GM23338 (cell line): Measurements from ENCODE around the gene DRD5. TPM values are rescaled to one million over a fixed set of nuclear protein-coding genes. Genes with fewer than 3 reads are reported as not detected.

Experiments used
- ATAC-seq: fragments of 200-7000 bp; cut with Tn5 transposase; 3 replicates; pipeline ENCODE4 v1.9.1; 2020
- DNase-seq: peaks from one replicate; pipeline ENCODE4 v3.0.0-alpha.2; 2015; ENCODE audit warnings: low spot score
- H2AFZ ChIP-seq: fragments of 200-600 bp; sonication (generic); 2 replicates; pipeline ENCODE4 v1.8.0; 2016; ENCODE audit warnings: antibody characterized with exemption, mild to moderate bottlenecking, moderate library complexity
- H3F3A ChIP-seq: fragments of 200-600 bp; sonication (generic); replicated peaks from 2 replicates; pipeline ENCODE4 v1.8.0; 2017; ENCODE audit warnings: antibody characterized with exemption, mixed run types, low read depth
- H3K27ac ChIP-seq: fragments of 200-600 bp; sonication (generic); 2 replicates; pipeline ENCODE4 v1.6.1; 2016; ENCODE audit warnings: low read depth
- H3K27me3 ChIP-seq: fragments of 200-600 bp; sonication (generic); 2 replicates; pipeline ENCODE4 v1.8.0; 2016; ENCODE audit warnings: mild to moderate bottlenecking, mixed run types, moderate library complexity; ENCODE audit not compliant: insufficient read depth
- H3K36me3 ChIP-seq: fragments of 200-600 bp; sonication (generic); 2 replicates; pipeline ENCODE4 v1.8.0; 2016; ENCODE audit warnings: mild to moderate bottlenecking; ENCODE audit not compliant: insufficient read depth
- H3K4me1 ChIP-seq: fragments of 200-600 bp; sonication (generic); 2 replicates; pipeline ENCODE4 v1.8.0; 2016; ENCODE audit warnings: mild to moderate bottlenecking, moderate library complexity; ENCODE audit not compliant: insufficient read depth
- H3K4me2 ChIP-seq: fragments of 200-600 bp; sonication (generic); 2 replicates; pipeline ENCODE4 v1.7.1; 2017; ENCODE audit warnings: mixed run types
- H3K4me3 ChIP-seq: fragments of 200-600 bp; sonication (generic); 2 replicates; pipeline ENCODE4 v1.6.1; 2016; ENCODE audit warnings: mixed run types
- H3K79me2 ChIP-seq: fragments of 200-600 bp; sonication (generic); replicated peaks from 2 replicates; pipeline ENCODE4 v1.8.0; 2017; ENCODE audit warnings: mild to moderate bottlenecking; ENCODE audit not compliant: insufficient read depth
- H3K9me2 ChIP-seq: fragments of 200-600 bp; sonication (generic); 2 replicates; pipeline ENCODE4 v1.8.0; 2017; ENCODE audit not compliant: insufficient read depth
- H4K20me1 ChIP-seq: fragments of 200-600 bp; sonication (generic); replicated peaks from 2 replicates; pipeline ENCODE4 v1.8.0; 2017; ENCODE audit warnings: mild to moderate bottlenecking; ENCODE audit not compliant: insufficient read depth
- H3K27ac Mint-ChIP-seq: 2 replicates; pipeline ENCODE4 v1.8.0; 2020; ENCODE audit warnings: inconsistent platforms, mild to moderate bottlenecking, moderate library complexity, mixed read lengths
- H3K27me3 Mint-ChIP-seq: 3 replicates; pipeline ENCODE4 v1.8.0; 2022; ENCODE audit warnings: low read depth, mild to moderate bottlenecking, moderate library complexity, mixed read lengths, inconsistent platforms; ENCODE audit not compliant: insufficient read depth, poor library complexity
- H3K36me3 Mint-ChIP-seq: 3 replicates; pipeline ENCODE4 v1.8.0; 2021; ENCODE audit warnings: low read depth, mild to moderate bottlenecking, inconsistent platforms, moderate library complexity, mixed read lengths
- H3K4me1 Mint-ChIP-seq: 3 replicates; pipeline ENCODE4 v1.8.0; 2020; ENCODE audit warnings: mild to moderate bottlenecking, inconsistent platforms, mixed read lengths
- H3K4me3 Mint-ChIP-seq: 3 replicates; pipeline ENCODE4 v1.8.0; 2021; ENCODE audit warnings: moderate library complexity, mild to moderate bottlenecking, inconsistent platforms, mixed read lengths
- H3K9me3 Mint-ChIP-seq: 3 replicates; pipeline ENCODE4 v1.8.0; 2020; ENCODE audit warnings: moderate library complexity, mild to moderate bottlenecking, inconsistent platforms, mixed read lengths
- CREB1 ChIP-seq: fragments of 250-450 bp; sonication (Bioruptor Pico); IDR thresholded peaks from 2 replicates; pipeline ENCODE4 v1.5.0; 2020; ENCODE audit warnings: low read depth, mild to moderate bottlenecking, moderate library complexity
- EZH2 ChIP-seq: fragments of 200-600 bp; sonication (generic); IDR thresholded peaks from one replicate; pipeline ENCODE4 v1.8.0; 2017; ENCODE audit warnings: antibody characterized with exemption, mild to moderate bottlenecking, low read depth; ENCODE audit not compliant: unreplicated experiment
- EZH2phosphoT487 ChIP-seq: fragments of 200-600 bp; sonication (generic); IDR thresholded peaks from one replicate; pipeline ENCODE4 v1.8.1; 2018; ENCODE audit warnings: antibody characterized with exemption; ENCODE audit not compliant: unreplicated experiment
- JUNB ChIP-seq: IDR thresholded peaks from one replicate; pipeline ENCODE4 v1.6.1; 2016; ENCODE audit warnings: antibody characterized with exemption; ENCODE audit not compliant: unreplicated experiment
- NANOG ChIP-seq: IDR thresholded peaks from 2 replicates; pipeline ENCODE4 v1.6.1; 2016; ENCODE audit warnings: antibody characterized with exemption, borderline replicate concordance
- POLR2AphosphoS5 ChIP-seq: IDR thresholded peaks from 2 replicates; pipeline ENCODE4 v1.6.1; 2016; ENCODE audit warnings: antibody characterized with exemption, low read depth
- STAT1 ChIP-seq: IDR thresholded peaks from one replicate; pipeline ENCODE4 v1.6.1; 2016; ENCODE audit warnings: antibody characterized with exemption; ENCODE audit not compliant: unreplicated experiment
- ZNF114 ChIP-seq: fragments of 250-450 bp; sonication (Bioruptor Pico); IDR thresholded peaks from 2 replicates; pipeline ENCODE4 v1.5.0; 2020; ENCODE audit warnings: mild to moderate bottlenecking, moderate library complexity
- ZNF331 ChIP-seq: fragments of 250-450 bp; sonication (Bioruptor Pico); IDR thresholded peaks from 2 replicates; pipeline ENCODE4 v1.5.0; 2020; ENCODE audit warnings: low read depth, mild to moderate bottlenecking, moderate library complexity
- polyA plus RNA-seq: library from polyadenylated mRNA; unstranded; fragments of >200 nt; fragmentation: Nextera tagmentation; extraction: Ambion mirVana; gene quantifications from 2 replicates; pipeline ENCODE4 v1.2.1, GENCODE V29; 2016
- total RNA-seq: library from RNA; depleted of rRNA; stranded (reverse); fragments of >200 nt; shearing (Covaris generic); gene quantifications from 2 replicates; pipeline ENCODE4 v1.2.3, GENCODE V29; 2014
- TF ChIP-seq, protein P1 (sequence below): fragments of 250-450 bp; sonication (Bioruptor Pico); IDR thresholded peaks from 2 replicates; pipeline ENCODE4 v1.5.0; 2020; ENCODE audit warnings: mild to moderate bottlenecking, moderate library complexity
- TF ChIP-seq, protein P2 (sequence below), 2 experiments: fragments of 200-600 bp in 1 of 2; sonication (generic) in 1 of 2; conservative IDR thresholded peaks; 2 replicates each; pipeline versions ENCODE4 v1.5.1 to v1.6.1; 2016 to 2017; ENCODE audit warnings: antibody characterized with exemption in 2 of 2, low read depth in 2 of 2, mild to moderate bottlenecking in 2 of 2, moderate library complexity in 1 of 2
- TF ChIP-seq, protein P3 (sequence below): IDR thresholded peaks from one replicate; pipeline ENCODE4 v1.6.1; 2018; ENCODE audit warnings: antibody characterized with exemption; ENCODE audit not compliant: unreplicated experiment
- TF ChIP-seq, protein P4 (sequence below): IDR thresholded peaks from 2 replicates; pipeline ENCODE4 v1.6.1; 2016; ENCODE audit warnings: antibody characterized with exemption

Gene DRD5
- total and polyA plus RNA-seq, 2 experiments from 2014 or later = 0.08 to 0.24 TPM

DNA sequence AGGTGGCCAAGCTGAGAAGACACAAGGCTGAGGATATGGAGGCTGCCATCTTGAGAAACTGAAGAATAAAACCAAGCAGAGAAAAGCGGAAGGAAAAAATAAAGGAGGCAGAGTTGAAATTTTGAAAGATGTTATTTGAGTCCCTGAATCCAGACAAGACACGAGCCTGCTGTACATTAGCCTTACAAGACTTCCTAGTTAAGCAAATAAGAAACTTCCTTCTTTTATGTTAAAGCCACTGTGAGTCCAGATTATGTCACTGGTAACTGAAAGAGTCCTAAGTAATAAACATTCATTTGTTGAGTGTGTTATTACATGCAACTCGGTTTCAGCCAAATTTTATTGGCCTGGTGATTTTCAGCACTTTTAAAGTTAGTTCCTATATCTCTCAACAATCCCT lies 30.4 kb downstream of the DRD5 start:
- H3K27ac ChIP-seq = no peak overlapping the region
- H4K20me1 ChIP-seq = no peaks in the 10 kb centered on the region
- H3K4me3 ChIP-seq = no peak overlapping the region
- H2AFZ ChIP-seq = no peak overlapping the region
- Mint-ChIP-seq H3K27ac (no peak overlapping the region), H3K4me3 (no peak overlapping the region), H3K9me3 (peaks cover 5% of the 10 kb centered on the region), H3K36me3 (no peaks in the 10 kb centered on the region), H3K27me3 (no peaks in the 10 kb centered on the region), H3K4me1 (no peaks in the 10 kb centered on the region)
- no peaks in the 10 kb centered on the region for H3K79me2 ChIP-seq
- H3K4me2 ChIP-seq = no peak overlapping the region
- TF ChIP-seq NANOG = no peak
- TF ChIP-seq, protein P1, sequence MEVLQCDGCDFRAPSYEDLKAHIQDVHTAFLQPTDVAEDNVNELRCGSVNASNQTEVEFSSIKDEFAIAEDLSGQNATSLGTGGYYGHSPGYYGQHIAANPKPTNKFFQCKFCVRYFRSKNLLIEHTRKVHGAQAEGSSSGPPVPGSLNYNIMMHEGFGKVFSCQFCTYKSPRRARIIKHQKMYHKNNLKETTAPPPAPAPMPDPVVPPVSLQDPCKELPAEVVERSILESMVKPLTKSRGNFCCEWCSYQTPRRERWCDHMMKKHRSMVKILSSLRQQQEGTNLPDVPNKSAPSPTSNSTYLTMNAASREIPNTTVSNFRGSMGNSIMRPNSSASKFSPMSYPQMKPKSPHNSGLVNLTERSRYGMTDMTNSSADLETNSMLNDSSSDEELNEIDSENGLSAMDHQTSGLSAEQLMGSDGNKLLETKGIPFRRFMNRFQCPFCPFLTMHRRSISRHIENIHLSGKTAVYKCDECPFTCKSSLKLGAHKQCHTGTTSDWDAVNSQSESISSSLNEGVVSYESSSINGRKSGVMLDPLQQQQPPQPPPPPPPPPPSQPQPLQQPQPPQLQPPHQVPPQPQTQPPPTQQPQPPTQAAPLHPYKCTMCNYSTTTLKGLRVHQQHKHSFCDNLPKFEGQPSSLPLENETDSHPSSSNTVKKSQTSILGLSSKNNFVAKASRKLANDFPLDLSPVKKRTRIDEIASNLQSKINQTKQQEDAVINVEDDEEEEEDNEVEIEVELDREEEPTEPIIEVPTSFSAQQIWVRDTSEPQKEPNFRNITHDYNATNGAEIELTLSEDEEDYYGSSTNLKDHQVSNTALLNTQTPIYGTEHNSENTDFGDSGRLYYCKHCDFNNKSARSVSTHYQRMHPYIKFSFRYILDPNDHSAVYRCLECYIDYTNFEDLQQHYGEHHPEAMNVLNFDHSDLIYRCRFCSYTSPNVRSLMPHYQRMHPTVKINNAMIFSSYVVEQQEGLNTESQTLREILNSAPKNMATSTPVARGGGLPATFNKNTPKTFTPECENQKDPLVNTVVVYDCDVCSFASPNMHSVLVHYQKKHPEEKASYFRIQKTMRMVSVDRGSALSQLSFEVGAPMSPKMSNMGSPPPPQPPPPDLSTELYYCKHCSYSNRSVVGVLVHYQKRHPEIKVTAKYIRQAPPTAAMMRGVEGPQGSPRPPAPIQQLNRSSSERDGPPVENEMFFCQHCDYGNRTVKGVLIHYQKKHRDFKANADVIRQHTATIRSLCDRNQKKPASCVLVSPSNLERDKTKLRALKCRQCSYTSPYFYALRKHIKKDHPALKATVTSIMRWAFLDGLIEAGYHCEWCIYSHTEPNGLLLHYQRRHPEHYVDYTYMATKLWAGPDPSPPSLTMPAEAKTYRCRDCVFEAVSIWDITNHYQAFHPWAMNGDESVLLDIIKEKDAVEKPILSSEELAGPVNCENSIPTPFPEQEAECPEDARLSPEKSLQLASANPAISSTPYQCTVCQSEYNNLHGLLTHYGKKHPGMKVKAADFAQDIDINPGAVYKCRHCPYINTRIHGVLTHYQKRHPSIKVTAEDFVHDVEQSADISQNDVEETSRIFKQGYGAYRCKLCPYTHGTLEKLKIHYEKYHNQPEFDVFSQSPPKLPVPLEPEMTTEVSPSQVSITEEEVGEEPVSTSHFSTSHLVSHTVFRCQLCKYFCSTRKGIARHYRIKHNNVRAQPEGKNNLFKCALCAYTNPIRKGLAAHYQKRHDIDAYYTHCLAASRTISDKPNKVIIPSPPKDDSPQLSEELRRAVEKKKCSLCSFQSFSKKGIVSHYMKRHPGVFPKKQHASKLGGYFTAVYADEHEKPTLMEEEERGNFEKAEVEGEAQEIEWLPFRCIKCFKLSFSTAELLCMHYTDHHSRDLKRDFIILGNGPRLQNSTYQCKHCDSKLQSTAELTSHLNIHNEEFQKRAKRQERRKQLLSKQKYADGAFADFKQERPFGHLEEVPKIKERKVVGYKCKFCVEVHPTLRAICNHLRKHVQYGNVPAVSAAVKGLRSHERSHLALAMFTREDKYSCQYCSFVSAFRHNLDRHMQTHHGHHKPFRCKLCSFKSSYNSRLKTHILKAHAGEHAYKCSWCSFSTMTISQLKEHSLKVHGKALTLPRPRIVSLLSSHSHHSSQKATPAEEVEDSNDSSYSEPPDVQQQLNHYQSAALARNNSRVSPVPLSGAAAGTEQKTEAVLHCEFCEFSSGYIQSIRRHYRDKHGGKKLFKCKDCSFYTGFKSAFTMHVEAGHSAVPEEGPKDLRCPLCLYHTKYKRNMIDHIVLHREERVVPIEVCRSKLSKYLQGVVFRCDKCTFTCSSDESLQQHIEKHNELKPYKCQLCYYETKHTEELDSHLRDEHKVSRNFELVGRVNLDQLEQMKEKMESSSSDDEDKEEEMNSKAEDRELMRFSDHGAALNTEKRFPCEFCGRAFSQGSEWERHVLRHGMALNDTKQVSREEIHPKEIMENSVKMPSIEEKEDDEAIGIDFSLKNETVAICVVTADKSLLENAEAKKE = no peak
- TF ChIP-seq EZH2phosphoT487 = no peak
- no peak for TF ChIP-seq EZH2
- TF ChIP-seq, protein P2, sequence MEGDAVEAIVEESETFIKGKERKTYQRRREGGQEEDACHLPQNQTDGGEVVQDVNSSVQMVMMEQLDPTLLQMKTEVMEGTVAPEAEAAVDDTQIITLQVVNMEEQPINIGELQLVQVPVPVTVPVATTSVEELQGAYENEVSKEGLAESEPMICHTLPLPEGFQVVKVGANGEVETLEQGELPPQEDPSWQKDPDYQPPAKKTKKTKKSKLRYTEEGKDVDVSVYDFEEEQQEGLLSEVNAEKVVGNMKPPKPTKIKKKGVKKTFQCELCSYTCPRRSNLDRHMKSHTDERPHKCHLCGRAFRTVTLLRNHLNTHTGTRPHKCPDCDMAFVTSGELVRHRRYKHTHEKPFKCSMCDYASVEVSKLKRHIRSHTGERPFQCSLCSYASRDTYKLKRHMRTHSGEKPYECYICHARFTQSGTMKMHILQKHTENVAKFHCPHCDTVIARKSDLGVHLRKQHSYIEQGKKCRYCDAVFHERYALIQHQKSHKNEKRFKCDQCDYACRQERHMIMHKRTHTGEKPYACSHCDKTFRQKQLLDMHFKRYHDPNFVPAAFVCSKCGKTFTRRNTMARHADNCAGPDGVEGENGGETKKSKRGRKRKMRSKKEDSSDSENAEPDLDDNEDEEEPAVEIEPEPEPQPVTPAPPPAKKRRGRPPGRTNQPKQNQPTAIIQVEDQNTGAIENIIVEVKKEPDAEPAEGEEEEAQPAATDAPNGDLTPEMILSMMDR (conservative IDR thresholded peaks at IDR 0.05; ENCODE audit: low read depth in 2 of 2) = no peak
- no peak for TF ChIP-seq ZNF114 (CRISPR knock-in tag)
- no peak for TF ChIP-seq CREB1 (CRISPR knock-in tag)
- no peak for TF ChIP-seq JUNB
- no peak for TF ChIP-seq STAT1
- TF ChIP-seq, protein P3, sequence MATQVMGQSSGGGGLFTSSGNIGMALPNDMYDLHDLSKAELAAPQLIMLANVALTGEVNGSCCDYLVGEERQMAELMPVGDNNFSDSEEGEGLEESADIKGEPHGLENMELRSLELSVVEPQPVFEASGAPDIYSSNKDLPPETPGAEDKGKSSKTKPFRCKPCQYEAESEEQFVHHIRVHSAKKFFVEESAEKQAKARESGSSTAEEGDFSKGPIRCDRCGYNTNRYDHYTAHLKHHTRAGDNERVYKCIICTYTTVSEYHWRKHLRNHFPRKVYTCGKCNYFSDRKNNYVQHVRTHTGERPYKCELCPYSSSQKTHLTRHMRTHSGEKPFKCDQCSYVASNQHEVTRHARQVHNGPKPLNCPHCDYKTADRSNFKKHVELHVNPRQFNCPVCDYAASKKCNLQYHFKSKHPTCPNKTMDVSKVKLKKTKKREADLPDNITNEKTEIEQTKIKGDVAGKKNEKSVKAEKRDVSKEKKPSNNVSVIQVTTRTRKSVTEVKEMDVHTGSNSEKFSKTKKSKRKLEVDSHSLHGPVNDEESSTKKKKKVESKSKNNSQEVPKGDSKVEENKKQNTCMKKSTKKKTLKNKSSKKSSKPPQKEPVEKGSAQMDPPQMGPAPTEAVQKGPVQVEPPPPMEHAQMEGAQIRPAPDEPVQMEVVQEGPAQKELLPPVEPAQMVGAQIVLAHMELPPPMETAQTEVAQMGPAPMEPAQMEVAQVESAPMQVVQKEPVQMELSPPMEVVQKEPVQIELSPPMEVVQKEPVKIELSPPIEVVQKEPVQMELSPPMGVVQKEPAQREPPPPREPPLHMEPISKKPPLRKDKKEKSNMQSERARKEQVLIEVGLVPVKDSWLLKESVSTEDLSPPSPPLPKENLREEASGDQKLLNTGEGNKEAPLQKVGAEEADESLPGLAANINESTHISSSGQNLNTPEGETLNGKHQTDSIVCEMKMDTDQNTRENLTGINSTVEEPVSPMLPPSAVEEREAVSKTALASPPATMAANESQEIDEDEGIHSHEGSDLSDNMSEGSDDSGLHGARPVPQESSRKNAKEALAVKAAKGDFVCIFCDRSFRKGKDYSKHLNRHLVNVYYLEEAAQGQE = no peak
- TF ChIP-seq POLR2AphosphoS5 = no peak
- TF ChIP-seq ZNF331 (CRISPR knock-in tag) = no peak
- TF ChIP-seq, protein P4, sequence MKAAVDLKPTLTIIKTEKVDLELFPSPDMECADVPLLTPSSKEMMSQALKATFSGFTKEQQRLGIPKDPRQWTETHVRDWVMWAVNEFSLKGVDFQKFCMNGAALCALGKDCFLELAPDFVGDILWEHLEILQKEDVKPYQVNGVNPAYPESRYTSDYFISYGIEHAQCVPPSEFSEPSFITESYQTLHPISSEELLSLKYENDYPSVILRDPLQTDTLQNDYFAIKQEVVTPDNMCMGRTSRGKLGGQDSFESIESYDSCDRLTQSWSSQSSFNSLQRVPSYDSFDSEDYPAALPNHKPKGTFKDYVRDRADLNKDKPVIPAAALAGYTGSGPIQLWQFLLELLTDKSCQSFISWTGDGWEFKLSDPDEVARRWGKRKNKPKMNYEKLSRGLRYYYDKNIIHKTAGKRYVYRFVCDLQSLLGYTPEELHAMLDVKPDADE = no peak
- no peaks in the 10 kb centered on the region for H3F3A ChIP-seq
- H3K4me1 ChIP-seq = no peaks in the 10 kb centered on the region
- no peaks in the 10 kb centered on the region for H3K36me3 ChIP-seq
- ATAC-seq (no peak), DNase-seq (no peak)
- no peaks in the 10 kb centered on the region for H3K9me2 ChIP-seq
- no peaks in the 10 kb centered on the region for H3K27me3 ChIP-seq
